Osteocyte (in vitro differentiated cells): Measurements from ENCODE around the gene MAGEA9B. TPM values are rescaled to one million over a fixed set of nuclear protein-coding genes. Genes with fewer than 3 reads are reported as not detected.
"Not testable (repeated sequence)": the region's sequence is repeated elsewhere in the genome, so short reads cannot be mapped to it uniquely, and the experiment has no call there.

ENCODE experiments used
- DNase-seq: peaks from one replicate; pipeline ENCODE4 v3.0.0; 2021; ENCODE audit warnings: mixed read lengths; ENCODE audit not compliant: unreplicated experiment; ENCODE audit errors: extremely low spot score
- H3K27ac Mint-ChIP-seq: one replicate; pipeline ENCODE4 v1.8.0; 2021; ENCODE audit warnings: mild to moderate bottlenecking, mixed read lengths; ENCODE audit not compliant: unreplicated experiment
- H3K27me3 Mint-ChIP-seq: one replicate; pipeline ENCODE4 v1.8.0; 2021; ENCODE audit warnings: mixed read lengths; ENCODE audit not compliant: unreplicated experiment
- H3K36me3 Mint-ChIP-seq: one replicate; pipeline ENCODE4 v1.8.0; 2021; ENCODE audit warnings: mixed read lengths; ENCODE audit not compliant: unreplicated experiment
- H3K4me1 Mint-ChIP-seq: one replicate; pipeline ENCODE4 v1.8.0; 2021; ENCODE audit warnings: mixed read lengths; ENCODE audit not compliant: unreplicated experiment
- H3K4me3 Mint-ChIP-seq: one replicate; pipeline ENCODE4 v1.8.0; 2021; ENCODE audit warnings: mild to moderate bottlenecking, moderate library complexity, mixed read lengths; ENCODE audit not compliant: unreplicated experiment
- H3K9me3 Mint-ChIP-seq: one replicate; pipeline ENCODE4 v1.8.0; 2021; ENCODE audit warnings: mixed read lengths; ENCODE audit not compliant: unreplicated experiment
- long read RNA-seq: library from polyadenylated mRNA; unstranded; transcript quantifications from one replicate; pipeline ENCODE4 v2.0.0, GENCODE V29; 2021
- total RNA-seq: library from RNA; stranded (reverse); gene quantifications from 2 replicates; pipeline ENCODE4 v1.2.1, GENCODE V29; 2021
- TF ChIP-seq, protein P1 (sequence below): fragments of 200-600 bp; sonication (generic); IDR thresholded peaks from 2 replicates; pipeline ENCODE4 v1.5.0; 2021; ENCODE audit warnings: antibody characterized with exemption, mild to moderate bottlenecking, moderate library complexity

MAGEA9B gene, protein sequence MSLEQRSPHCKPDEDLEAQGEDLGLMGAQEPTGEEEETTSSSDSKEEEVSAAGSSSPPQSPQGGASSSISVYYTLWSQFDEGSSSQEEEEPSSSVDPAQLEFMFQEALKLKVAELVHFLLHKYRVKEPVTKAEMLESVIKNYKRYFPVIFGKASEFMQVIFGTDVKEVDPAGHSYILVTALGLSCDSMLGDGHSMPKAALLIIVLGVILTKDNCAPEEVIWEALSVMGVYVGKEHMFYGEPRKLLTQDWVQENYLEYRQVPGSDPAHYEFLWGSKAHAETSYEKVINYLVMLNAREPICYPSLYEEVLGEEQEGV
- not detected in 2 replicates for total RNA-seq
- long read RNA-seq: 0 reads

DNA sequence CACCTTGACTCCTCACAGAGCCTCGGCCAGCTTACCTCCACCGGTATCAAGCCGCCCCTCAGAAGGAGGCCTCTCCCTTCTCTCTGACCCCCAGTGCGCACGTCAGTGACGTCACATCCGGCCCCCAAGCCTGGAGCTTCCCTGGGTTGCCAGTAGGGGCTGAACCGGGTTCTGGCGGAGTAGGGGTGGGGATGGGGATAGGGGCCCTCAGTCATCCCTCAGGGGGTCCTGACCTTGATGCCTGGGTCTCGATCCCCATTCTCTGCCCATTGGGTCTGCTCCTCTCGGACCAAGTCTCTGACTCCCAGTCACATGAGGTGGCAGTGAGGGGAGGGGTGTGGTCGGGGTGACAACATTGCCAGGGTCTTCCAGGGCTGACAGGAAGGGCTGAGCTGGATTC lies at the start of gene MAGEA9B:
Gene MAGEA9B, minus strand, starts transcription at position 101 of the 400 bp plus-strand sequence. CDS start 4,280 bp downstream, outside the sequence.
- H3K36me3 Mint-ChIP-seq, H3K4me1 Mint-ChIP-seq, H3K9me3 Mint-ChIP-seq, DNase-seq, H3K27me3 Mint-ChIP-seq, H3K4me3 Mint-ChIP-seq, H3K27ac Mint-ChIP-seq: not testable (repeated sequence)

DNA sequence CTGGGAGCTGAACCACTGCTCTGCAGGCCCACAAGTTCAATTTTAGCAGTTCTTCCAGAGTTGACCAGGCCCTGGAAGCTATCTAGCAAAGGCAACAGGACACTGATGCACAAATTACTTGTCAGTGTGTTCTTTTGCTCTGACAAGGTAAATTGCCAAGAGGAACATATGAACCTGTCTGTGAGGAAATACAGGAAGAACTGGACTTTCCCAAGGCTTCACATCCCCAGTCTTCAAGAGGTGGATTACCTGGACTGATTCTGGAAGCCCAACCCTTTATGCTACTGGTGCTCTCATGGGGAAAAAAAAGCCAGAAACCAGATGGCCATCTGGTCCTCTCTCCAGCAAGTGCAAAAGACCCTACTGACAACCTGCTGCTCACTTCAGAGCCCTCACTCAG lies 46.3 kb upstream of the MAGEA9B start:
- H3K4me3 Mint-ChIP-seq: no peak overlapping the region
- peaks cover 6% of the 10 kb centered on the region for H3K9me3 Mint-ChIP-seq
- no peak overlapping the region for H3K27ac Mint-ChIP-seq
- peaks cover 12% of the 10 kb centered on the region for H3K27me3 Mint-ChIP-seq
- no peaks in the 10 kb centered on the region for H3K36me3 Mint-ChIP-seq
- no peak for DNase-seq
- TF ChIP-seq, protein P1, sequence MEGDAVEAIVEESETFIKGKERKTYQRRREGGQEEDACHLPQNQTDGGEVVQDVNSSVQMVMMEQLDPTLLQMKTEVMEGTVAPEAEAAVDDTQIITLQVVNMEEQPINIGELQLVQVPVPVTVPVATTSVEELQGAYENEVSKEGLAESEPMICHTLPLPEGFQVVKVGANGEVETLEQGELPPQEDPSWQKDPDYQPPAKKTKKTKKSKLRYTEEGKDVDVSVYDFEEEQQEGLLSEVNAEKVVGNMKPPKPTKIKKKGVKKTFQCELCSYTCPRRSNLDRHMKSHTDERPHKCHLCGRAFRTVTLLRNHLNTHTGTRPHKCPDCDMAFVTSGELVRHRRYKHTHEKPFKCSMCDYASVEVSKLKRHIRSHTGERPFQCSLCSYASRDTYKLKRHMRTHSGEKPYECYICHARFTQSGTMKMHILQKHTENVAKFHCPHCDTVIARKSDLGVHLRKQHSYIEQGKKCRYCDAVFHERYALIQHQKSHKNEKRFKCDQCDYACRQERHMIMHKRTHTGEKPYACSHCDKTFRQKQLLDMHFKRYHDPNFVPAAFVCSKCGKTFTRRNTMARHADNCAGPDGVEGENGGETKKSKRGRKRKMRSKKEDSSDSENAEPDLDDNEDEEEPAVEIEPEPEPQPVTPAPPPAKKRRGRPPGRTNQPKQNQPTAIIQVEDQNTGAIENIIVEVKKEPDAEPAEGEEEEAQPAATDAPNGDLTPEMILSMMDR: no peak
- peaks cover 17% of the 10 kb centered on the region for H3K4me1 Mint-ChIP-seq

DNA sequence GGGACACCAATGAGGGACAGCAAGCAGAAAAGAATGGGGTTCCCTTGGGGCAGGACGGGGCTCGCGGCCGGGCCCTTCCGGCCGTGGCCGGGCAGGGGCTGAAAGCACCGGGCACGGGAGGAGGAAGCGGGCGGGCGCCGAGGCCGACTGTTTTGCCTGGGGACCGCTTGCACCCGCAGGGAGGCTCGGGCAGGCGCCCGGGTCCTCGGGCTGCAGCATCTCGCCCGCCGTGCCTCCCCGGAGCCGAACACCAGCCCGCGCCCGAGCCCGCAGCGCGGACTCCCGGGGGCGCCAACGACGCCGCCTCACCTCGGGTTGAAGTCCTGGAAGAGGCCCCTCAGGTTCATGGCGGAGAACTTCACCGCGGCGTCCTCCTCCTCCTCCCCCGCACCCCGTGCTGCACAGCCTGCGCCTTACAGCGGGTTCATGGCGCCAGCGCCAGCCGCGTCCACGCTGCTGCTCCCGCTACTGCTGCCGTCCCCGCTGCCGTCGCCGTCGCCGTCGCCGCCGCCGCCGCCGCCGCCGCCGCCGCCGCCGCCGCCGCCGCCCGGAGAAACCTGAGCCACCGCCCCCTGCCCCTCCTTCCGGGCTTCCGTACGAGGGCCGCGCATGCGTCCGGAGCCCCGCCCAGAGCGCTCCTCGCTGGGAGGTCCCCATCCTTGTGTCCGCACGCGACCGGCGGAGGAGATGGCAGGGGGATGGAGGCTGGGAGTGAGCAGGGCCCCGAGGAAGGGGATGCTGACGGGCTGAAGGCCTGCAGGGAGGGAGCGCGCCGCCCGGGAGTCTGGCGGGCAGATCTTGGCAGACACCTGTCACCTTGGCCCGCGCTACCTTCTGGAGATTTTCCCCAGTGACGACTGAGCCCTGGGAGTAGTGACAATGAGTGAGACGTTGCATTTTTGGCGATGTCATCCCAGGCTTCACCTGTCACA lies 44.2 kb upstream of the MAGEA9B start, which contains the start of gene TMEM185A:
Gene TMEM185A, minus strand, starts transcription at position 559 of the 932 bp plus-strand sequence. Its CDS starts 212 bp downstream, at position 347.
- Mint-ChIP-seq H3K27ac (peak within 1 kb of the TSS; percentile 88), H3K4me3 (peak within 1 kb of the TSS; percentile 91), H3K9me3 (no peaks in the 10 kb centered on the region), H3K4me1 (peaks cover 17% of the 10 kb centered on the region), H3K36me3 (no peaks in the 10 kb centered on the region), H3K27me3 (peaks cover 12% of the 10 kb centered on the region)
- peak; percentile 89 for DNase-seq
- TF ChIP-seq, protein P1: no peak

DNA sequence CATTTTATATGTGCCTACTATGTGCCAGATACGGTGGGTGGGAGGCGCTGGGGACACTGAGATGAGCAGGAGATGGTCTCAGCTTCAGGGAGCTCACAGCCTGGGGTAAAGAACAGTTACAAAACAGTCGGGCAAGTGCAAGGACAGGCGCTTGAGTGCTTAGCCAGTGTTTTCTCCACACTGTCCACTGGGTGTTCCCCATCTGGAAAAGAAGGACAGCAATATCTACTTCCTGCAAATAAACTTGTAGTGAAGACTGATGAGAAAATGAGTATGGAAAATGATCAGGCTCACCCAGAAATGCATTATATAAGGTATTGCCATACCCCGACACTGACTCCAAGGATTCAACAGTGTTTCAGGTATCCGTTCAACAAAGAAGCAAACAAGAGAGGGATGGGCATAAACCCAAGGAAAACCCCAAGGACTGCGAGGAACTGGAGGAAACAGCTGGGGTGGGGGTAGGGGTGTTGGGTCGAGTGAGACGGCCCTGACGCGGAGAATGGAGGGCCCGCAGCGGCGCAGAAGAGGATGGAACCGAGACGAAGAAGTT lies 43.5 kb upstream of the MAGEA9B start:
- Mint-ChIP-seq H3K36me3 (no peaks in the 10 kb centered on the region), H3K4me3 (peak overlapping the region; percentile 91), H3K27ac (peak overlapping the region; percentile 88), H3K27me3 (peaks cover 11% of the 10 kb centered on the region), H3K4me1 (peaks cover 17% of the 10 kb centered on the region), H3K9me3 (no peaks in the 10 kb centered on the region)
- TF ChIP-seq, protein P1: peak; percentile 25
- DNase-seq: no peak

DNA sequence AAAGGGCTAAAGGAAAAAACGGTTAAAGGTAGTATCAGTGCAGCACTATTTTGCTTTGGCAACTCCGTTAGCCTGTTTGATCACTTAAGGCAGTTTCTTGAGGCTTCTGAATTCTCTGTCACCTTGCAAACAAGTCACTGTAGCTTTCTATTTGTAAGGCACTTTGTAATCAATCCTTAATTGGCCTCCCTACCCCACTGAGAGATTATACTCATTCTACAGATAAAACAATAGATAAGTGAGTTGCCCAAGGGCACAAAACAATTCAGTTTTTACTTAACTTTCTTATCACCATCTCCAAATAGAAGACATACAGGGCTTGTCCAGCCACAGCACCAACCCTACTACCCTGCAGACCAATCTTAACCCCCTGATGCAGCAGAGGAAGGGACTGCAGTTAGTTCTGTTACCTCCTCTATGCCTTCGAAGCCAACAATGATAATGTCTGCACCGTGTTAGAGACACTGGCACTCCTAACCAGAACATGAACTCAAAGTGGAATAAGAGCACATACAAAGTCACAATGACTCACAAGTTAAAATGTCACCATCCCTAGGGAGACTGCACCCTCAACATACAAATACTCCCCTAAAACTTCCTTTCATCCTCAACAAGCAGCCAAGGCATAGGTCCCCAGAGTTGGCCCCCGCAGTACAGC lies 42.6 kb upstream of the MAGEA9B start:
- H3K27me3 Mint-ChIP-seq: peaks cover 5% of the 10 kb centered on the region
- H3K4me1 Mint-ChIP-seq: peaks cover 17% of the 10 kb centered on the region
- no peaks in the 10 kb centered on the region for H3K9me3 Mint-ChIP-seq
- no peak overlapping the region for H3K27ac Mint-ChIP-seq
- no peaks in the 10 kb centered on the region for H3K36me3 Mint-ChIP-seq
- no peak for DNase-seq
- TF ChIP-seq, protein P1: no peak
- H3K4me3 Mint-ChIP-seq: peak overlapping the region; percentile 91
